Activated CD8-positive, alpha-beta T cell treated with anti-CD3 and anti-CD28 coated beads for 36 hours (primary cell): Measurements from ENCODE around the gene DAZAP2. TPM values are rescaled to one million over a fixed set of nuclear protein-coding genes. Genes with fewer than 3 reads are reported as not detected.
A peak's percentile ranks its signal among the peaks of the same experiment; 100 is the strongest.
"Not testable (repeated sequence)": the region's sequence is repeated elsewhere in the genome, so short reads cannot be mapped to it uniquely, and the experiment has no call there.

ENCODE experiments used
- ATAC-seq: fragments of 200-7000 bp; cut with Tn5 transposase; one replicate; pipeline ENCODE4 v1.10.0; 2021; ENCODE audit warnings: mild to moderate bottlenecking, moderate library complexity
- CTCF ChIA-PET: fragments of 350-600 bp; sonication (Branson Sonifier 250); formaldehyde crosslinking; loops from one replicate; lab custom pipeline; 2021; ENCODE audit warnings: antibody characterized with exemption; lab: Charles Lee
- POLR2A ChIA-PET: fragments of 350-600 bp; sonication (Branson Sonifier 250); formaldehyde crosslinking; loops from one replicate; lab custom pipeline; 2021; ENCODE audit warnings: antibody characterized with exemption; lab: Charles Lee
- DNase-seq: peaks from one replicate; pipeline ENCODE4 v3.0.0-alpha.2; 2020
- H3K27ac Mint-ChIP-seq: one replicate; pipeline ENCODE4 v1.8.0; 2021; ENCODE audit warnings: mild to moderate bottlenecking, mixed read lengths
- H3K27me3 Mint-ChIP-seq: one replicate; pipeline ENCODE4 v1.8.0; 2021; ENCODE audit warnings: mixed read lengths
- H3K36me3 Mint-ChIP-seq: one replicate; pipeline ENCODE4 v1.8.0; 2021; ENCODE audit warnings: low read depth, mixed read lengths
- H3K4me1 Mint-ChIP-seq: one replicate; pipeline ENCODE4 v1.8.0; 2021; ENCODE audit warnings: low read depth, mixed read lengths
- H3K4me3 Mint-ChIP-seq: one replicate; pipeline ENCODE4 v1.8.0; 2021; ENCODE audit warnings: mild to moderate bottlenecking, moderate library complexity, mixed read lengths
- H3K9me3 Mint-ChIP-seq: one replicate; pipeline ENCODE4 v1.8.0; 2021; ENCODE audit warnings: mixed read lengths
- intact Hi-C: fragments of 100-400 bp; cut with micrococcal nuclease; formaldehyde crosslinking; loops from one replicate; pipeline ENCODE4 v1.10.0; 2022
- total RNA-seq, 2 experiments: library from RNA; stranded (reverse); gene quantifications; one replicate each; pipeline ENCODE4 v1.2.3, GENCODE V29; 2021
- TF ChIP-seq, protein P1 (sequence below): fragments of 200-600 bp; IDR thresholded peaks from one replicate; pipeline ENCODE4 v1.8.0; 2022; ENCODE audit warnings: antibody characterized with exemption, mild to moderate bottlenecking

Gene DAZAP2
- total RNA-seq, 2 experiments from 2014 or later, result 91.7 to 98.3 TPM

DNA sequence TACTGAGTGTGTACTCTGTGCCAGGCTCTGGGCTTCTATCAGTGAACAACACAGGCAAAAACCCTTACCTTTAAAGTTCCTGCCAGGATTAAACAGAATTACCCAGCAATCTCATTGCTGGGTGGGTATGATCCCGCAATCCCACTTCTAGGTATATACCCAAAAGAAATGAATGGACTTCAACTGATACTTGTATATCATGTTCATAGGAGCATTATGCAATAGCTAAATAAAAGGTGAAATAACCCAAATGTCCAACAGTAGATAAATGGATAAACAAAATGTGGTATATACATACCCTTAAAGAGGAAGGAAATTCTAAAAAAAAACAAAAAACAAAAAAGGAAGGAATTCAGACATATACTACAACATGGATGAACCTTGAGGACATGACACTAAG, 14.7 kb downstream of the DAZAP2 start:
- no peaks in the 10 kb centered on the region for H3K36me3 Mint-ChIP-seq
- H3K4me3 Mint-ChIP-seq, result no peak overlapping the region
- no peak overlapping the region for H3K27ac Mint-ChIP-seq
- H3K27me3 Mint-ChIP-seq, result no peaks in the 10 kb centered on the region
- DNase-seq, result no peak
- ChIA-PET POLR2A (interaction anchor here (0.9 to 1.3 kb wide), 4 partner anchors 8 to 48 kb away, joined by 3 to 5 read pairs (median 4); no protein-coding TSS in a partner anchor), CTCF (interaction anchor here (0.7 to 3.8 kb wide), 22 partner anchors 9 to 489 kb away, joined by 3 to 32 read pairs (median 4); partner anchors contain the start of genes ATF1 and DAZAP2)
- no peak for ATAC-seq
- H3K4me1 Mint-ChIP-seq, result peaks cover 2% of the 10 kb centered on the region
- intact Hi-C loops, result no loop called here
- TF ChIP-seq, protein P1, sequence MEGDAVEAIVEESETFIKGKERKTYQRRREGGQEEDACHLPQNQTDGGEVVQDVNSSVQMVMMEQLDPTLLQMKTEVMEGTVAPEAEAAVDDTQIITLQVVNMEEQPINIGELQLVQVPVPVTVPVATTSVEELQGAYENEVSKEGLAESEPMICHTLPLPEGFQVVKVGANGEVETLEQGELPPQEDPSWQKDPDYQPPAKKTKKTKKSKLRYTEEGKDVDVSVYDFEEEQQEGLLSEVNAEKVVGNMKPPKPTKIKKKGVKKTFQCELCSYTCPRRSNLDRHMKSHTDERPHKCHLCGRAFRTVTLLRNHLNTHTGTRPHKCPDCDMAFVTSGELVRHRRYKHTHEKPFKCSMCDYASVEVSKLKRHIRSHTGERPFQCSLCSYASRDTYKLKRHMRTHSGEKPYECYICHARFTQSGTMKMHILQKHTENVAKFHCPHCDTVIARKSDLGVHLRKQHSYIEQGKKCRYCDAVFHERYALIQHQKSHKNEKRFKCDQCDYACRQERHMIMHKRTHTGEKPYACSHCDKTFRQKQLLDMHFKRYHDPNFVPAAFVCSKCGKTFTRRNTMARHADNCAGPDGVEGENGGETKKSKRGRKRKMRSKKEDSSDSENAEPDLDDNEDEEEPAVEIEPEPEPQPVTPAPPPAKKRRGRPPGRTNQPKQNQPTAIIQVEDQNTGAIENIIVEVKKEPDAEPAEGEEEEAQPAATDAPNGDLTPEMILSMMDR, result no peak
- no peaks in the 10 kb centered on the region for H3K9me3 Mint-ChIP-seq

DNA sequence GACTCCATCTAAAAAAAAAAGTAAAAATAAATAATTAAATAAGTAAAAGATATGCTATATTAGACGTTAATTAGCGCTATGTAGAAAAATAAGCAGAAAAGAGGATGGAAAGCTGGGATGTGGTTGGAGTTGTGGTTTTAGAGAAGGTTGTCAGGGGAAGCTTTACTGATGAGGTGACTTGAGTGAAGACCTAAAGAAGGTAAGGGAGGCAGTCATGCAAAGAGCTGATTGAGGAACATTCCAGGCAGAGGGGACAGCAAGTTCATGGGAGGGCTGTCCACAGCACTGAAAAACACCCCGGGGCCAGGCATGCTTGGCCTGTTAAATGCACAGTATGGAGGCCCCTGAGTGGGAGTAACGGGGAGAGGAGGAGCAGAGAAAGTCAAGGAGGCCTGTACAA, 15.9 kb downstream of the DAZAP2 start:
- CTCF ChIA-PET, result no interaction called here
- intact Hi-C loops, result no loop called here

DNA sequence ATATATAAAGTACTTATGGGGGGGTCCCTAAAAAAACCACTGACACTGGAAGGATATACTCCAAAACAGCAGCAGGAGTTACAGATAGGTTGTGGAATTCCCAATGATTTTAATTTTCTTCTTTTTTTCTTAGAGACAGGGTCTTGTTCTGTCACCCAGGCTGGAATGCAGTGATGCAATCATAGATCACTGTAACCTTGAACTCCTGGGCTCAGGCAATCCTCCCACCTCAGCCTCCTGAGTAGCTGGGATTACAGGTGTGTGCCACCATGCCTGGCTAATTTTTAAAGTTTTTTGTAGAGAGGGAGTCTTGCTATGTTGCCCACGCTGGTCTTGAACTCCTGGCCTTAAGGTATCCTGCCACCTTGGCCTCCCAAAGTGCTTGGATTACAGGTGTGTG, 21.0 kb downstream of the DAZAP2 start:
- H3K4me1 Mint-ChIP-seq, H3K4me3 Mint-ChIP-seq, DNase-seq, H3K27ac Mint-ChIP-seq, ATAC-seq, H3K9me3 Mint-ChIP-seq, intact Hi-C loops, H3K27me3 Mint-ChIP-seq, H3K36me3 Mint-ChIP-seq: not testable (repeated sequence)
- ChIA-PET CTCF (interaction anchor here (1.0 kb wide), 1 partner anchor 8 kb away, joined by 3 read pairs; no protein-coding TSS in a partner anchor), POLR2A (interaction anchor here (0.6 to 1.2 kb wide), 3 partner anchors 11 to 82 kb away, joined by 3 to 4 read pairs (median 3); partner anchors contain the start of gene DAZAP2)

More for the DNA sequence above, 15.9 kb downstream of the DAZAP2 start:
- no peaks in the 10 kb centered on the region for H3K36me3 Mint-ChIP-seq
- H3K9me3 Mint-ChIP-seq, result no peaks in the 10 kb centered on the region
- TF ChIP-seq, protein P1, result no peak
- ATAC-seq (no peak), DNase-seq (no peak)
- H3K4me3 Mint-ChIP-seq, result no peak overlapping the region
- POLR2A ChIA-PET, result interaction anchor here (1.0 to 1.3 kb wide), 2 partner anchors 16 to 206 kb away, joined by 3 to 5 read pairs; partner anchors contain the start of genes DAZAP2 and LETMD1
- H3K27ac Mint-ChIP-seq, result no peak overlapping the region
- H3K4me1 Mint-ChIP-seq, result no peaks in the 10 kb centered on the region
- no peaks in the 10 kb centered on the region for H3K27me3 Mint-ChIP-seq

DNA sequence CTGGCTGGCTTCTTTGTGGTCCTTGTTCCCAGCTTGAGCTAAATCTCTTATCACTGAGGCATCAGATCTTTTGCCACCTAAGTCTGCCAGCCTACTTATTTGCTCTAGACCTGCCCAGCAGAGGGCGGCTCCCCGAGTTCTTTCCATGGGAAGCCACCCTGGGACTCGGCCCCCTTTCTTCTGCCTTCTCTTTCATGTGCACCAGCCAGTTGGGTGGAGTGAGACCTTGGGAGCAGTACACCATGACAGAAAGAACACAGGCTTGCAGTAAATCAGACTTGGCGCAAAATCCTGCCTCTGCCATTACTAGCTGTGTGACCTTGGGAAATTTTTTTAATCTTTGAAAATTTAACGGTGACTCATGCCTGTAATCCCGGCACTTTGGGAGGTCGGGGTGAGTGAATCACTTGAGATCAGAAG, 24.1 kb downstream of the DAZAP2 start:
- intact Hi-C loops, result no loop called here
- ATAC-seq (no peak), DNase-seq (peak; percentile 51)
- no peaks in the 10 kb centered on the region for H3K36me3 Mint-ChIP-seq
- TF ChIP-seq, protein P1, result no peak
- H3K9me3 Mint-ChIP-seq, result no peaks in the 10 kb centered on the region
- no peaks in the 10 kb centered on the region for H3K27me3 Mint-ChIP-seq
- POLR2A ChIA-PET, result interaction anchor here (1.2 kb wide), 2 partner anchors 14 to 186 kb away, joined by 3 to 4 read pairs; no protein-coding TSS in a partner anchor
- H3K27ac Mint-ChIP-seq, result no peak overlapping the region
- H3K4me1 Mint-ChIP-seq, result peaks cover 18% of the 10 kb centered on the region
- CTCF ChIA-PET, result interaction anchor here (0.6 to 3.4 kb wide), 8 partner anchors 11 to 78 kb away, joined by 3 to 32 read pairs (median 3); no protein-coding TSS in a partner anchor
- H3K4me3 Mint-ChIP-seq, result no peak overlapping the region

DNA sequence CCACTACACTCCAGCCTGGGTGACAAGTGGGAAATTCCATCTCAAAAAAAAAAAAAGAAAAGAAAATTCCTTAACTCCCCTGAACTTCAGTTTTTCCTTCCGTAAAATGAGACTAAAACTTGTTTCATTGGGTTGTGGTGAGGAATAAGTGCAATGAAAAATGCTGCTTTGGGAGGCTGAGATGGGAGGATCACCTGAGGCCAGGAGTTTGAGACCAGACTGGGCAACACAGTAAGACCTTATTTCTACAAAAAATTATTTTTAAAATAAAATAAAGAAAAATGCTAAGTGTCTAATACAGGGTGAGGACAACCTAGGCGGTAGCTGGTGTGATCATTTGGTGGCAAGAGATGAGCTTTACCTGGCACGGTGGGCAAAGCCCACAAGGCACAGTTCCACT, 24.7 kb downstream of the DAZAP2 start:
- CTCF ChIA-PET, result interaction anchor here (1.3 to 3.4 kb wide), 5 partner anchors 11 to 78 kb away, joined by 3 to 32 read pairs (median 4); no protein-coding TSS in a partner anchor
- H3K36me3 Mint-ChIP-seq, result no peaks in the 10 kb centered on the region
- H3K4me3 Mint-ChIP-seq, result no peak overlapping the region
- ATAC-seq (no peak), DNase-seq (no peak)
- H3K4me1 Mint-ChIP-seq, result peaks cover 18% of the 10 kb centered on the region
- no peaks in the 10 kb centered on the region for H3K27me3 Mint-ChIP-seq
- intact Hi-C loops, result no loop called here
- POLR2A ChIA-PET, result interaction anchor here (1.2 kb wide), 2 partner anchors 15 to 187 kb away, joined by 3 to 4 read pairs; no protein-coding TSS in a partner anchor
- H3K9me3 Mint-ChIP-seq, result no peaks in the 10 kb centered on the region
- TF ChIP-seq, protein P1, result no peak
- no peak overlapping the region for H3K27ac Mint-ChIP-seq
